NCI-H2196 treated with DMSO at 0.1 percent for 48 hours (cell line): ENCODE measurements around the gene DOLPP1.

Experiments
- DNase-seq: peaks from one replicate; lab custom pipeline; 2025; ENCODE audit not compliant: unreplicated experiment; lab: John Stamatoyannopoulos, UW

DOLPP1 gene

GRCh38 chr9:129137292-129138143, 56.6 kb downstream of the DOLPP1 start:
- no peak for DNase-seq

DNA sequence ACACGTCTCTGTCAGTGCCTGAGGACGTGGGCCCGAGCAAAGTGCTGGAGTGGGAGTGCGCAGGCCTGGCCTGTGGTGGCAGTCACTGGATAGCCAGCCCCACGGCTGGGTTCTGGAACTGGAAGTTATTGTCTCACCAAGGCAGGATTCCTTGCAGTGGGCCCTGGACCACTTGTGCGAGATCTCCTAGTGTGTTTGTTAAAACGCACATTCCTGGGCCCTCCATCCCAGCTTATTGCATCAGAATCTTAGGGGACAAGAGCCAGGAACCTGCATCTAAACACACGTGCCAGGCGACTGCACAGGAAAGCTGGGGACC, 57.2 kb downstream of the DOLPP1 start:
- DNase-seq = no peak

DNA sequence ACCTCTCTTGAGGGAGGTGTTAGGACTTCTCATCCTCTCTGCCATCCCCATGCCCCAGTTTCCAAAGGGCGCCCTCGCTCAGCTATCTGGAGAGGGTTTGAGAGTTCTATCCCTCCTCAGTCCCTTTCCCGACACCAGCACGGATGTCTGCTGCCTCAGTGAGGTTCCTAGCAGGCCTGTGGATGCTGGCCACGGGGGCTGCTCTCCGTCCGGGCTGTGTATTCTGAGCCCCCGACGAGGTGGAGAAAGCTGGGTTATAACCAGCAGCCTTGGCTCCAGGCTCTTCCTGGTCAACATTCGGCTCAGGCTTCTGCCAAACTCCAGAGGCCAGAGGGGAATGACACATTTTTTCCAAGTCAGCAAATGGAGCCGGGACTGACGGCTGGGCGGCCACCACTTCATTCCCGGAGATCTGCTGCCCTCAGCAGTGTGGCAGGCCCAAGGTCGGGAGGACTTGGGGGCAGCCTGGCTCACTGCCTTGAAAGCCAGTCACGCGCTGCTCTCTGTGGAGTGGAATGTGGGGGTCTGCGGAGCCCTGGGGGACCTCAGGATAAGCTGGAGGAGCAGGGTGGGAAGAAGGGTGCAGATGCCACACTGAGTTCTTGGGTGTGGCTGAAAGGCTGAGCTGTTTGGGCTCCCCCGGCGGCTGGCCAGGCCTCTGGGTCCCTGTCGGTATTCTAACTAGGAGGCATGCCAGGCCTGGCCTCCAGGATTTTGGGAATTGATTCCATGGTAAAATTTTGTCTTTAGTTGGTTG, 57.7 kb downstream of the DOLPP1 start:
- DNase-seq = no peak

DNA sequence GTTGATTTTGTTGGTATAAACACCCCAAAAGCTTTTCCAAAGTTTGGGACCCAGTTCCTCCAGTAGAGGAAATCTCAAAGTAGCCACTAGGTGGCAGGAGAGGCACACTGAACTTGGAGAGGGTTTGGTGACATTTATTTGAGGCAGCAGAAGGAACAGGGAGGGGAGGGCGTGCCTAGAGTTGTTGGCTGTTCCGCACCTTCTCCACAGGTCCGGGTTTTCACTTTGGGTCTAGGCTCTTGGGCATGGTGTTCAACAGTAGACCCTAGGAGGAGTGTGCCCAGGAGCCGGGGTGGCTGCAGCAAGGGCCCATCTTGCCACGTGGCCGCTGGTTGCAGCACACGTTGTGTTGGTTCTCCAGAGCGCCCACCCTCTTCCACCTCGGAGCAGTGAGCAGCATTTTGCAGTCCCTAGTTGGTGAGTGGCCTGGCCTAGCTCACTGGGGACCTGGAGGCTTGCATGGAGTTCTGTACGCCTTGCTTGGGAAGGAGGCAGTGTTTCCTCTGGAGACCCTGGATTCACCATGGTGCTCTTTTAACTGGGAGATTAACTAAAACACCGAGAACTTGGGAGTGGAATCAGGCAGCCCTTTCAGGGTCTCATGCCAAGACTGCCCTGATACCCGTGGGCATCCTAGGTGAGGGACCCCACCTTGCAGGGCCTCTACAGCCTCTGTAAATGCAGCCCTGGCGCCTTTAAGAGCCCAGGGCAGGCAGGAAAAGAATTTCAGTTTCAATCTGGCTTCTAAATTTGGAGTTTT, 58.5 kb downstream of the DOLPP1 start:
- peak; percentile 86 for DNase-seq

DNA sequence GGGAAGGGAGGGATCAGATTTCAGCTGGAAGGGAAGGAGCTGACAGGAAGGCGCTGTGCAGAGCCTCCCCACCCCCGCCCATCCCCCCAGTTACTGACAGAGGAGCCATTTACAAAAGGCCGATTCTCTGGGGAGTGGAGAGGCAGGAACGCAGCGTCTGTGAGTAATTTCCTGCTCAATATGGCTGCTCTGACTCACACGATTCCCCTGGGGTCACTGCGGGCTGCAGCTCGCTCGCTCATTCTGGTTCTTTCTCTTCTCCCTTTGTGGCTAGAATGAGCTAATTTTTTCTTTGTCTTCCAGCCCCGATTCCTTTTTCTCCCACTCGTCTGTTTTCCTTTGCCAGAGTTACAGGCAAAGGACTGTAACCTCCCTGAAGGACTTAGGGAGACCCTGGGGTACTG, 59.1 kb downstream of the DOLPP1 start:
- peak; percentile 80 for DNase-seq
